HEK293 (cell line): ENCODE data around the gene GJA1.

Source experiments
- BCL11B ChIP-seq: fragments of 450-650 bp; formaldehyde crosslinking; IDR thresholded peaks from 2 replicates; pipeline ENCODE4 v1.5.1; 2016; ENCODE audit warnings: low read depth, missing biosample characterization, missing genetic modification characterization
- YY2 ChIP-seq: fragments of 450-650 bp; formaldehyde crosslinking; IDR thresholded peaks from 2 replicates; pipeline ENCODE4 v1.5.1; 2016; ENCODE audit warnings: missing biosample characterization, missing genetic modification characterization
- ZBTB1 ChIP-seq: fragments of 450-650 bp; formaldehyde crosslinking; IDR thresholded peaks from 2 replicates; pipeline ENCODE4 v1.5.1; 2016; ENCODE audit warnings: missing biosample characterization, missing genetic modification characterization
- ZBTB17 ChIP-seq: fragments of 450-650 bp; formaldehyde crosslinking; IDR thresholded peaks from 2 replicates; pipeline ENCODE4 v1.5.1; 2016; ENCODE audit warnings: missing biosample characterization, missing genetic modification characterization
- ZFHX2 ChIP-seq: fragments of 450-650 bp; formaldehyde crosslinking; conservative IDR thresholded peaks from 2 replicates; pipeline ENCODE4 v1.5.1; 2016; ENCODE audit warnings: missing biosample characterization, missing genetic modification characterization
- ZNF121 ChIP-seq: fragments of 450-650 bp; formaldehyde crosslinking; IDR thresholded peaks from 2 replicates; pipeline ENCODE4 v1.5.1; 2016; ENCODE audit warnings: missing biosample characterization, missing genetic modification characterization
- ZNF2 ChIP-seq: fragments of 450-650 bp; formaldehyde crosslinking; IDR thresholded peaks from 2 replicates; pipeline ENCODE4 v1.5.1; 2016; ENCODE audit warnings: missing biosample characterization, missing genetic modification characterization
- ZNF341 ChIP-seq: fragments of 450-650 bp; formaldehyde crosslinking; IDR thresholded peaks from 2 replicates; pipeline ENCODE4; 2016; ENCODE audit warnings: low read depth, missing biosample characterization, missing genetic modification characterization
- ZNF658 ChIP-seq: fragments of 450-650 bp; formaldehyde crosslinking; IDR thresholded peaks from 2 replicates; pipeline ENCODE4; 2016; ENCODE audit warnings: missing biosample characterization, missing genetic modification characterization
- ZNF76 ChIP-seq: fragments of 450-650 bp; formaldehyde crosslinking; IDR thresholded peaks from 2 replicates; pipeline ENCODE4; 2016; ENCODE audit warnings: low read depth, missing biosample characterization, missing genetic modification characterization, borderline replicate concordance
- ZNF776 ChIP-seq: fragments of 450-650 bp; formaldehyde crosslinking; IDR thresholded peaks from 2 replicates; pipeline ENCODE4 v1.5.0; 2017; ENCODE audit warnings: missing biosample characterization, missing genetic modification characterization, borderline replicate concordance
- ZNF830 ChIP-seq: fragments of 450-650 bp; IDR thresholded peaks from 2 replicates; pipeline ENCODE4 v1.5.0; 2018; ENCODE audit warnings: missing biosample characterization, missing genetic modification characterization, low read depth, mild to moderate bottlenecking, moderate library complexity
- TF ChIP-seq, protein P1 (sequence below): fragments of 450-650 bp; formaldehyde crosslinking; IDR thresholded peaks from 2 replicates; pipeline ENCODE4 v1.5.1; 2016; ENCODE audit warnings: missing biosample characterization, missing genetic modification characterization
- TF ChIP-seq, protein P2 (sequence below): sonication (generic); formaldehyde crosslinking; IDR thresholded peaks from 2 replicates; pipeline ENCODE4 v1.8.1; 2022; ENCODE audit warnings: mild to moderate bottlenecking, moderate library complexity, missing genetic modification reagents

DNA sequence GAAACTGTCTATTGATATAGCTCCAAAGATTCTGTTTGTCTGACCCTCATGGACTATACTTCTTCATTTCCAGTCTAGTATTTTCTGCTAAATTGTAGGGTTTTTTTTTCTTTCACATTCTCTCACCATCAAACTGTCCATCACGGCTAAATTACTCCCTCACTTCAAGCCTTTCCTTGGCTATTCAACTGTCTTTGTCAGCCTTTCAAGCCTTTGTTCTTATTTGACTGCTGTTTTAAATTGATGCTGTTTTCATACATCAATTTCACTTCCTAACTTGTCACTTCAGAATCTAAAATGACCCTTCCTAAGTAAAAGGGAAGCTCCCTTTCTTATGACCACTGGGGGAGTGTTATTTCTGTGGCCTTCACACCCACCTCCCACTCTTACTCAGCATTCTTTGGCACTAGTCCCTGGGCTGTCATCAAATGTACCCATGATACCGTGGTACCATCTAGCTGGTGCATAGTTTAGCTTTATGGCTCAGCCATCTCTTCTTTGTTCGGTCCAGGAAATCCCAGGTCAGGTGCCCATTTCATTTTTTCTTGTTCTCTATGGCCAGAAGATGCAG, 8.6 kb downstream of the GJA1 start:
- TF ChIP-seq, protein P1, sequence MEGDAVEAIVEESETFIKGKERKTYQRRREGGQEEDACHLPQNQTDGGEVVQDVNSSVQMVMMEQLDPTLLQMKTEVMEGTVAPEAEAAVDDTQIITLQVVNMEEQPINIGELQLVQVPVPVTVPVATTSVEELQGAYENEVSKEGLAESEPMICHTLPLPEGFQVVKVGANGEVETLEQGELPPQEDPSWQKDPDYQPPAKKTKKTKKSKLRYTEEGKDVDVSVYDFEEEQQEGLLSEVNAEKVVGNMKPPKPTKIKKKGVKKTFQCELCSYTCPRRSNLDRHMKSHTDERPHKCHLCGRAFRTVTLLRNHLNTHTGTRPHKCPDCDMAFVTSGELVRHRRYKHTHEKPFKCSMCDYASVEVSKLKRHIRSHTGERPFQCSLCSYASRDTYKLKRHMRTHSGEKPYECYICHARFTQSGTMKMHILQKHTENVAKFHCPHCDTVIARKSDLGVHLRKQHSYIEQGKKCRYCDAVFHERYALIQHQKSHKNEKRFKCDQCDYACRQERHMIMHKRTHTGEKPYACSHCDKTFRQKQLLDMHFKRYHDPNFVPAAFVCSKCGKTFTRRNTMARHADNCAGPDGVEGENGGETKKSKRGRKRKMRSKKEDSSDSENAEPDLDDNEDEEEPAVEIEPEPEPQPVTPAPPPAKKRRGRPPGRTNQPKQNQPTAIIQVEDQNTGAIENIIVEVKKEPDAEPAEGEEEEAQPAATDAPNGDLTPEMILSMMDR (tag by site-specific recombination) = no peak
- TF ChIP-seq ZNF776 (tag by site-specific recombination) = no peak
- TF ChIP-seq BCL11B = no peak
- no peak for TF ChIP-seq ZNF830 (tag by site-specific recombination)
- TF ChIP-seq ZNF76 (tag by site-specific recombination) = no peak
- TF ChIP-seq ZNF121 (tag by site-specific recombination) = no peak
- TF ChIP-seq YY2 (tag by site-specific recombination) = no peak
- no peak for TF ChIP-seq ZNF658 (tag by site-specific recombination)
- TF ChIP-seq ZFHX2 (tag by site-specific recombination) = 0 out of 2 replicates have a peak, but pooled peaks have one; percentile 22
- no peak for TF ChIP-seq ZBTB17 (tag by site-specific recombination)
- no peak for TF ChIP-seq ZNF341 (tag by site-specific recombination)
- no peak for TF ChIP-seq ZNF2 (tag by site-specific recombination)
- TF ChIP-seq, protein P2, sequence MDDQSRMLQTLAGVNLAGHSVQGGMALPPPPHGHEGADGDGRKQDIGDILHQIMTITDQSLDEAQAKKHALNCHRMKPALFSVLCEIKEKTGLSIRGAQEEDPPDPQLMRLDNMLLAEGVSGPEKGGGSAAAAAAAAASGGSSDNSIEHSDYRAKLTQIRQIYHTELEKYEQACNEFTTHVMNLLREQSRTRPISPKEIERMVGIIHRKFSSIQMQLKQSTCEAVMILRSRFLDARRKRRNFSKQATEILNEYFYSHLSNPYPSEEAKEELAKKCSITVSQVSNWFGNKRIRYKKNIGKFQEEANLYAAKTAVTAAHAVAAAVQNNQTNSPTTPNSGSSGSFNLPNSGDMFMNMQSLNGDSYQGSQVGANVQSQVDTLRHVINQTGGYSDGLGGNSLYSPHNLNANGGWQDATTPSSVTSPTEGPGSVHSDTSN (CRISPR knock-in tag) = no peak
- TF ChIP-seq ZBTB1 (tag by site-specific recombination) = no peak
